Sigmoid colon (tissue), 7 donors: ENCODE results near the gene VIT. TPM values are rescaled to one million over a fixed set of nuclear protein-coding genes. Genes with fewer than 3 reads are reported as not detected.

Experiments
- DNase-seq: peaks from one replicate; pipeline ENCODE4 v3.0.0-alpha.2; 2019
- H3K27ac ChIP-seq, 4 donors: fragments of 200-600 bp; sonication (generic); one replicate each; pipeline ENCODE4 v1.5.1; 2016 to 2019; ENCODE audit warnings: mild to moderate bottlenecking in 1 of 4
- H3K27me3 ChIP-seq, 3 donors: fragments of 200-600 bp; sonication (generic); one replicate each; pipeline ENCODE4 v1.5.1; 2019; ENCODE audit warnings: mild to moderate bottlenecking in 1 of 3
- H3K36me3 ChIP-seq, 4 donors: fragments of 200-600 bp; sonication (generic); one replicate each; pipeline ENCODE4 v1.5.1; 2016 to 2019
- H3K4me1 ChIP-seq, 4 donors: fragments of 200-600 bp; sonication (generic); one replicate each; pipeline ENCODE4 v1.5.1; 2017 to 2019
- H3K4me3 ChIP-seq, 4 donors: fragments of 200-600 bp; sonication (generic); one replicate each; pipeline ENCODE4 v1.5.1; 2017 to 2019; ENCODE audit warnings: mild to moderate bottlenecking in 2 of 4, moderate library complexity in 1 of 4
- H3K9me3 ChIP-seq, 4 donors: fragments of 200-600 bp in 3 of 4; sonication (generic) in 3 of 4; one replicate each; pipeline versions ENCODE4 v1.5.1 to v1.6.1; 2013 to 2019
- EP300 ChIP-seq, 4 donors: sonication (generic); formaldehyde crosslinking; IDR thresholded peaks; one replicate each; pipeline ENCODE4 v1.6.1; 2017; ENCODE audit warnings: antibody characterized with exemption in 4 of 4
- POLR2A ChIP-seq, 2 donors: fragments of 450-650 bp; IDR thresholded peaks; one replicate each; pipeline ENCODE4 v1.6.1; 2016; ENCODE audit warnings: antibody characterized with exemption in 2 of 2, mild to moderate bottlenecking in 2 of 2, moderate library complexity in 2 of 2
- POLR2AphosphoS5 ChIP-seq, 4 donors: sonication (generic); formaldehyde crosslinking; IDR thresholded peaks; one replicate each; pipeline ENCODE4 v1.6.1; 2017; ENCODE audit warnings: antibody characterized with exemption in 4 of 4
- WGBS, 2 donors: extraction: QIAGEN DNeasy Blood & Tissue Kit; methylation state at CpG; one replicate each; pipeline ENCODE4 v1.1.7; 2013; 5-methylcytosine and 5-hydroxymethylcytosine counted together
- intact Hi-C: fragments of 100-400 bp; cut with DNase I; formaldehyde crosslinking; loops from one replicate; pipeline ENCODE4 v1.15.1; 2023
- polyA plus RNA-seq, 3 donors: library from polyadenylated mRNA; stranded (reverse); fragments of 200-250 nt; gene quantifications; one replicate each; pipeline ENCODE4 v1.2.3, GENCODE V29; 2013
- total RNA-seq, 4 donors: library from RNA; depleted of rRNA; stranded (reverse); fragments of >200 nt; gene quantifications; one replicate each; pipeline ENCODE4 v1.1.0, GENCODE V29; 2016
- TF ChIP-seq, protein P1 (sequence below), 4 experiments: fragments of 450-650 bp in 3 of 4; fragments of 200-600 bp in 1 of 4; IDR thresholded peaks; one replicate each; pipeline ENCODE4 v1.5.1; 2016 to 2019; ENCODE audit warnings: antibody characterized with exemption in 4 of 4, mild to moderate bottlenecking in 3 of 4, moderate library complexity in 2 of 4
- donor health status: healthy with polysubstance abuse.
- donor health status: Bipolar disorder and iron deficiency.
- donor health status: healthy.

VIT gene
- total and polyA plus RNA-seq, 7 donors, result 1.1 to 16.5 (median 9.6) TPM; not detected in 1

DNA sequence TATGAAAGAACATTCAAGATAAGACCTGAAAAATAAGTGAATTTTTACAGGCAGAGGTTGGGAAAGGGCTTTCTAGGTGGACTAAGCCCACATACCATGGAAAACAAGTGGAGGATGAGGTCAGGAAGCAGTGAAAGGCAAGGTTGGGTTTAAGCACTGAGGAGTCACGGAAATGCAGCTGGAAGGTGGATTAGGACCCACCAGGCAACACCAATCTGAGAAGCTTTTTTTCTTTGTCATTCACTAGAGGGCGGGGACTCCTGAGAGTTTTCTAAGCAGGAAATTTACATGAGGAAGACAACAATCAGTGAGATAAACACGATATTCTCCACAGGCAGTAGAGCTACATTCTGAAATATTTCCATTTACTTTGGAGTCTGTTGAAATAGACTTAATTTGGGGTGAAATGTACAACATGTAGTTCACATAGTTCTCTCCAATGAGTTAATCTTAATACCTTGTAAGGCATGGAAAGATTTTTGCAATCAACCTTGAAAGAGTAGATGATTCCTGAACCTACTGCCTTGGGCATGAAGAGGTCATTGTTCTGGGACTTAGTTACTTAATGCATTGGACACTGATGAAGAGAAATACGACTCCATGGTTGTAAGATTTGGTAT lies 40.7 kb downstream of the VIT start:
- TF ChIP-seq, protein P1, sequence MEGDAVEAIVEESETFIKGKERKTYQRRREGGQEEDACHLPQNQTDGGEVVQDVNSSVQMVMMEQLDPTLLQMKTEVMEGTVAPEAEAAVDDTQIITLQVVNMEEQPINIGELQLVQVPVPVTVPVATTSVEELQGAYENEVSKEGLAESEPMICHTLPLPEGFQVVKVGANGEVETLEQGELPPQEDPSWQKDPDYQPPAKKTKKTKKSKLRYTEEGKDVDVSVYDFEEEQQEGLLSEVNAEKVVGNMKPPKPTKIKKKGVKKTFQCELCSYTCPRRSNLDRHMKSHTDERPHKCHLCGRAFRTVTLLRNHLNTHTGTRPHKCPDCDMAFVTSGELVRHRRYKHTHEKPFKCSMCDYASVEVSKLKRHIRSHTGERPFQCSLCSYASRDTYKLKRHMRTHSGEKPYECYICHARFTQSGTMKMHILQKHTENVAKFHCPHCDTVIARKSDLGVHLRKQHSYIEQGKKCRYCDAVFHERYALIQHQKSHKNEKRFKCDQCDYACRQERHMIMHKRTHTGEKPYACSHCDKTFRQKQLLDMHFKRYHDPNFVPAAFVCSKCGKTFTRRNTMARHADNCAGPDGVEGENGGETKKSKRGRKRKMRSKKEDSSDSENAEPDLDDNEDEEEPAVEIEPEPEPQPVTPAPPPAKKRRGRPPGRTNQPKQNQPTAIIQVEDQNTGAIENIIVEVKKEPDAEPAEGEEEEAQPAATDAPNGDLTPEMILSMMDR (IDR thresholded peaks at IDR 0.05), result no peak
- no peak for TF ChIP-seq POLR2A (IDR thresholded peaks at IDR 0.05)
- TF ChIP-seq POLR2AphosphoS5 (IDR thresholded peaks at IDR 0.05), result no peak
- Histone ChIP-seq H3K36me3 (no peaks in the 10 kb centered on the region), H3K27me3 (no peaks in the 10 kb centered on the region), H3K9me3 (no peaks in the 10 kb centered on the region), H3K4me1 (no peaks in the 10 kb centered on the region), H3K4me3 (no peak overlapping the region), H3K27ac (no peak overlapping the region)
- intact Hi-C loops, result no loop called here
- DNase-seq, result no peak
- WGBS, 2 donors, result 76 to 87% methylated on average over 4 of the region's 4 CpGs

DNA sequence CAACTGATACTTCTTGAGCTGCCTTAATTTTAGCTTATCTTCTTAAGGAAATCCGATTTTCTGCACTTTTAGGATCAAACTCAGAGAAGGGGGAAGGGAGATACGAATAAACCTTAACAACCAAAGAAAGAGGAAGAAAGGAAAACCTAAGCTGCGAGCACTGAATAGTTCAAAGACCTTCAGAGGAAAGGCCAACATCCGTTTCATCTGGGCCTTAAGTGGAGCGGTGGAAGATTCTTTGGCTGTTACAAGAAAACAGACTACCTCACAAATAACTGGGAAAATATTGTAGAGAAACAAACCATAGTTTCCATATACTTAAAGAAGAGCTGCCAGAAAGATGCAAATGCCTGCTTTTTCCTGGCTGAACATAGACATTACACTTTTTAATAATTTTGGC lies 43.6 kb downstream of the VIT start:
- Histone ChIP-seq H3K9me3 (peaks cover 0 to 3% (median 0%) of the 10 kb centered on the region in 4 donors), H3K4me3 (no peak overlapping the region), H3K27ac (no peak overlapping the region), H3K27me3 (no peaks in the 10 kb centered on the region), H3K36me3 (no peaks in the 10 kb centered on the region), H3K4me1 (no peaks in the 10 kb centered on the region)
- 42 to 85% methylated on average over 5 of the region's 5 CpGs for WGBS, 2 donors
- intact Hi-C loops, result no loop called here
- DNase-seq, result no peak
- TF ChIP-seq EP300 (IDR thresholded peaks at IDR 0.05) (no peak), POLR2AphosphoS5 (IDR thresholded peaks at IDR 0.05) (no peak), POLR2A (IDR thresholded peaks at IDR 0.05) (no peak)
- TF ChIP-seq, protein P1 (IDR thresholded peaks at IDR 0.05), result no peak

- Histone ChIP-seq H3K27me3 (no peaks in the 10 kb centered on the region), H3K27ac (no peak overlapping the region), H3K36me3 (no peaks in the 10 kb centered on the region), H3K9me3 (peaks cover 0 to 3% (median 0%) of the 10 kb centered on the region in 4 donors), H3K4me1 (no peaks in the 10 kb centered on the region), H3K4me3 (no peak overlapping the region)
- TF ChIP-seq EP300 (IDR thresholded peaks at IDR 0.05), result no peak
- TF ChIP-seq POLR2AphosphoS5 (IDR thresholded peaks at IDR 0.05), result no peak
- no peak for TF ChIP-seq POLR2A (IDR thresholded peaks at IDR 0.05)
- TF ChIP-seq, protein P1 (IDR thresholded peaks at IDR 0.05), result no peak
- intact Hi-C loops, result no loop called here
- WGBS, 2 donors, result 42 to 62% methylated on average over 5 of the region's 5 CpGs
- DNase-seq, result no peak
Measured at GRCh38 chr2:36741188-36741837, 44.8 kb downstream of the VIT start.

GRCh38 chr2:36743954-36744353 lies 47.4 kb downstream of the VIT start:
- Histone ChIP-seq H3K36me3 (no peaks in the 10 kb centered on the region), H3K9me3 (peaks cover 0 to 3% (median 0%) of the 10 kb centered on the region in 4 donors), H3K4me1 (no peaks in the 10 kb centered on the region), H3K27me3 (no peaks in the 10 kb centered on the region), H3K27ac (no peak overlapping the region), H3K4me3 (no peak overlapping the region)
- no peak for TF ChIP-seq POLR2A (IDR thresholded peaks at IDR 0.05)
- TF ChIP-seq, protein P1 (IDR thresholded peaks at IDR 0.05), result no peak
- no peak for TF ChIP-seq POLR2AphosphoS5 (IDR thresholded peaks at IDR 0.05)
- TF ChIP-seq EP300 (IDR thresholded peaks at IDR 0.05), result no peak
- WGBS, 2 donors, result 74 to 85% methylated on average over 2 of the region's 2 CpGs
- no peak for DNase-seq
- intact Hi-C loops, result no loop called here
